SJSA1 (cell line): Measurements from ENCODE around the gene GNB1. TPM values are rescaled to one million over a fixed set of nuclear protein-coding genes. Genes with fewer than 3 reads are reported as not detected.
"Not testable (repeated sequence)": the region's sequence is repeated elsewhere in the genome, so short reads cannot be mapped to it uniquely, and the experiment has no call there.

Experiments
- DNase-seq, 2 experiments: peaks; one replicate each; pipeline ENCODE4 v3.0.0-alpha.2; 2015 to 2020; ENCODE audit warnings: low spot score in 2 of 2, low read depth in 1 of 2
- H3K27ac ChIP-seq: fragments of 250-450 bp; sonication (Bioruptor Pico); 2 replicates; pipeline ENCODE4 v1.5.1; 2020; ENCODE audit warnings: mild to moderate bottlenecking, moderate library complexity
- H3K27me3 ChIP-seq: fragments of 250-450 bp; sonication (Bioruptor Pico); replicated peaks from 2 replicates; pipeline ENCODE4 v1.5.1; 2020; ENCODE audit warnings: mild to moderate bottlenecking, moderate library complexity
- H3K36me3 ChIP-seq: fragments of 250-450 bp; sonication (Bioruptor Pico); 2 replicates; pipeline ENCODE4 v1.5.1; 2020; ENCODE audit warnings: mild to moderate bottlenecking
- H3K4me1 ChIP-seq: fragments of 250-450 bp; sonication (Bioruptor Pico); replicated peaks from 2 replicates; pipeline ENCODE4 v1.6.1; 2021; ENCODE audit warnings: mild to moderate bottlenecking
- H3K4me3 ChIP-seq: fragments of 250-450 bp; sonication (Bioruptor Pico); 2 replicates; pipeline ENCODE4 v1.5.1; 2020; ENCODE audit warnings: mild to moderate bottlenecking
- H3K9me3 ChIP-seq: fragments of 250-450 bp; sonication (Bioruptor Pico); replicated peaks from 2 replicates; pipeline ENCODE4 v1.5.1; 2020; ENCODE audit warnings: mild to moderate bottlenecking
- total RNA-seq: library from RNA; depleted of rRNA; stranded (reverse); fragments of >200 nt; shearing (Covaris generic); gene quantifications from 2 replicates; pipeline ENCODE4 v1.2.3, GENCODE V29; 2014

Gene GNB1
- total RNA-seq, 1 experiment from 2014 or later = 98.9 TPM

GRCh38 chr1:1893997-1894353 is 3.1 kb upstream of the GNB1 start:
- Histone ChIP-seq H3K4me1 (peaks cover 19% of the 10 kb centered on the region), H3K9me3 (no peaks in the 10 kb centered on the region), H3K27me3 (no peaks in the 10 kb centered on the region), H3K4me3 (no peak overlapping the region), H3K27ac (no peak overlapping the region), H3K36me3 (peaks cover 12% of the 10 kb centered on the region)
- no peak for DNase-seq

DNA sequence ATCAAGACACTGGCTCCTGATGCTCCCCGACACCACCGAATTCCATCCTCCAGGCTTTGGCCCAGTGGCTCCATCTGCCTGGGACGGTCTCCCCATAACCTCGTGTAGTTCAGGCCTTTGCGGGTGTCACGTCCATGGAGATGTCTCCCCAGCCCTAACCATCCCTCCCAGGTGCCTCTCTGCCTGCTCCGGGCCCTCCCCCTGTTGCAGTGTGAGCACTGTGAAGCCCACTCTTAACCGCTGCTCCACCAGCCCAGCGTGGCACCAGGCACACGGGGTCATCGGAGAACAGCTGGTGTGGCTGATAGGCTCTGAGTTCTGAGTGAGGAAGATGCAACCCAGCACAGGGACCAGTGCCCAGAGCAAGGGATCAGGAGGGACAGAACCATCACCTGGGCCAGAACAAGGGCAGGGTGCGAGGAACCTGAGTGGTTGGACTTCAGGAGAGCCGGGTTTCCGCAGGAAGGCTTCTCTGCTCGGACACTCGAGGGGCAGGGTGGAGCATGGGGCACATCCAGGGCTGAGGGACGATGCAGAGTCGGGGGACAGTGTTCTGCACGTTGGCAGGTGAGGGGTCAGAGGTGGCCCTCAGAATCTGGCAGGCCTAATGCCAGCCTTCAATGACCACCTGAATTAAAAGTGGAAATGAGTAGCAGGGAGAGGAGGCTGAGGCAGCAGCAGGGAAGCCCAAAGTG is 2.6 kb upstream of the GNB1 start:
- Histone ChIP-seq H3K27me3 (no peaks in the 10 kb centered on the region), H3K27ac (no peak overlapping the region), H3K36me3 (peaks cover 13% of the 10 kb centered on the region), H3K9me3 (no peaks in the 10 kb centered on the region), H3K4me3 (no peak overlapping the region), H3K4me1 (peaks cover 24% of the 10 kb centered on the region)
- DNase-seq = no peak

GRCh38 chr1:1892763-1893120 is 1.9 kb upstream of the GNB1 start:
- no peak for DNase-seq
- Histone ChIP-seq H3K36me3 (peaks cover 19% of the 10 kb centered on the region), H3K9me3 (no peaks in the 10 kb centered on the region), H3K4me1 (peaks cover 31% of the 10 kb centered on the region), H3K27me3 (no peaks in the 10 kb centered on the region), H3K27ac (no peak overlapping the region), H3K4me3 (no peak overlapping the region)

GRCh38 chr1:1892079-1892762 is 1.3 kb upstream of the GNB1 start:
- Histone ChIP-seq H3K27me3 (no peaks in the 10 kb centered on the region), H3K9me3 (no peaks in the 10 kb centered on the region), H3K36me3 (peaks cover 24% of the 10 kb centered on the region), H3K4me3 (peak overlapping the region; percentile 98), H3K4me1 (peaks cover 33% of the 10 kb centered on the region), H3K27ac (no peak overlapping the region)
- DNase-seq = no peak

DNA sequence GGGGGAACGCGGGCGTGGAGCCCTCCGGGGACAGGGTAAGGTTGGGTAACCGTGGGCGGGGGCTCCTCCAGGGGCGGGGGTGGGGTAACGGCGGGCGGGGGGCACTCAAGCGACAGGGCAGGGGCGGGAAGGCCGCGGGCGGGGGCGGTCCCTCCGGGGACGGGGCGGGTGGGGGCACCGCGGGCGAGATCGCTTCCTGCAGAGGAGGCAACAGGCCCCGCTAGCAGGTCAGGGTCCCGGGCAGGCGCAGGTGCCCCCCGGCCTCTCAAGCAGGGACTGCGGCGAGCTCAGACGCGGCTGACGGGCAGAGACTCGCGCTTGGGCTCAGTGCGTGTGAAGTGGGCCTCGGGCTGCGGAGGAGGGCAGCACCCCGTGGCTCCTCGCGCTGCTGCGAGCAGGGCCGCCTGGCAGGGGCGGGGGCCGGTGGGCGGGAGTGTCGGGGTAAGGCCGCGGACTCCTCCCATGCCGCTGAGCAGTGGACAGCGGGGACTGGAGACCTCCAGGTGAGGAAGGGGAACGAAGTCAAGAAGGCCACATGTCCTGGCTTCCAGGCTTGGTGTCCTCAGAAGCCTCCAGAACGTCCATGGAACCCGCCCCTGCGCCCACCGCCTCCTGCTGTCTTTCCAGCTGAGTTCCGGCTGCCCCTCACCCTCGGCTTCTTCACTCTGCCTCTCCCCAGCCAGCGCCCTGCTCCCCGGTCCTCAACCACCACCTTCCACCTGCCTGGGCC is 627 bp upstream of the GNB1 start:
- peak overlapping the region; percentile 98 for H3K4me3 ChIP-seq
- no peaks in the 10 kb centered on the region for H3K27me3 ChIP-seq
- peak; percentile 39 to 71 for DNase-seq
- peaks cover 28% of the 10 kb centered on the region for H3K36me3 ChIP-seq
- peaks cover 27% of the 10 kb centered on the region for H3K4me1 ChIP-seq
- H3K27ac ChIP-seq = peak overlapping the region; percentile 60
- no peaks in the 10 kb centered on the region for H3K9me3 ChIP-seq

GRCh38 chr1:1889847-1890505 is 911 bp downstream of the GNB1 start:
- Histone ChIP-seq H3K36me3 (peaks cover 35% of the 10 kb centered on the region), H3K9me3 (no peaks in the 10 kb centered on the region), H3K27ac (peak overlapping the region; percentile 90), H3K4me3 (peak overlapping the region; percentile 98), H3K27me3 (no peaks in the 10 kb centered on the region), H3K4me1 (peaks cover 27% of the 10 kb centered on the region)
- peak in 1 of 2 experiments; percentile 53 for DNase-seq

GRCh38 chr1:1889090-1889750 is 1.7 kb downstream of the GNB1 start:
- peak overlapping the region; percentile 90 for H3K27ac ChIP-seq
- peaks cover 27% of the 10 kb centered on the region for H3K4me1 ChIP-seq
- H3K9me3 ChIP-seq = no peaks in the 10 kb centered on the region
- peak overlapping the region; percentile 98 for H3K4me3 ChIP-seq
- H3K36me3 ChIP-seq = peaks cover 42% of the 10 kb centered on the region
- DNase-seq = peak in 1 of 2 experiments; percentile 41
- H3K27me3 ChIP-seq = no peaks in the 10 kb centered on the region

DNA sequence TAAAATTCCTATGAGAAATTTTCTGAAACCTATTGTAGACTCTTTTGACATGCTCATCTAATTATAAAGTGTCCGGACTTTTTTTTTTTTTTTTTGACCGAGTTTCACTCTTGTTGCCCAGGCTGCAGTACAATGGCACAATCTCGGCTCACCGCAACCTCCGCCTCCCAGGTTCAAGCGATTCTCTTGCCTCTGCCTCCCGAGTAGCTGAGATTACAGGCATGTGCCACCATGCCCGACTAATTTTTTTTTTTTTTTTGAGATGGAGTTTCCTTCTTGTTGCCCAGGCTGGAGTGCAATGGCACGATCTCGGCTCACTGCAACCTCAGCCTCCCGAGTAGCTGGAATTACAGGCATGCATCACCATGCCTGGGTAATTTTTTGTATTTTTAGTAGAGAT is 7.0 kb downstream of the GNB1 start:
- H3K36me3 ChIP-seq = peaks cover 54% of the 10 kb centered on the region
- peaks cover 17% of the 10 kb centered on the region for H3K4me1 ChIP-seq
- H3K27ac ChIP-seq, H3K4me3 ChIP-seq, H3K27me3 ChIP-seq, H3K9me3 ChIP-seq, DNase-seq: not testable (repeated sequence)

- no peak for DNase-seq
- Histone ChIP-seq H3K27me3 (no peaks in the 10 kb centered on the region), H3K27ac (0 out of 2 replicates have a peak overlapping the region, but pooled peaks have one; percentile 15), H3K9me3 (no peaks in the 10 kb centered on the region), H3K36me3 (peaks cover 57% of the 10 kb centered on the region), H3K4me1 (peaks cover 12% of the 10 kb centered on the region), H3K4me3 (no peak overlapping the region)
Measured at GRCh38 chr1:1883092-1883873, 7.6 kb downstream of the GNB1 start.

- H3K36me3 ChIP-seq = peaks cover 55% of the 10 kb centered on the region
- H3K9me3 ChIP-seq = no peaks in the 10 kb centered on the region
- H3K4me3 ChIP-seq = no peak overlapping the region
- H3K4me1 ChIP-seq = peaks cover 3% of the 10 kb centered on the region; the same call in 1 of the 2 replicates
- no peaks in the 10 kb centered on the region for H3K27me3 ChIP-seq
- no peak for DNase-seq
- no peak overlapping the region for H3K27ac ChIP-seq
Measured at GRCh38 chr1:1881727-1882126, 9.2 kb downstream of the GNB1 start.

DNA sequence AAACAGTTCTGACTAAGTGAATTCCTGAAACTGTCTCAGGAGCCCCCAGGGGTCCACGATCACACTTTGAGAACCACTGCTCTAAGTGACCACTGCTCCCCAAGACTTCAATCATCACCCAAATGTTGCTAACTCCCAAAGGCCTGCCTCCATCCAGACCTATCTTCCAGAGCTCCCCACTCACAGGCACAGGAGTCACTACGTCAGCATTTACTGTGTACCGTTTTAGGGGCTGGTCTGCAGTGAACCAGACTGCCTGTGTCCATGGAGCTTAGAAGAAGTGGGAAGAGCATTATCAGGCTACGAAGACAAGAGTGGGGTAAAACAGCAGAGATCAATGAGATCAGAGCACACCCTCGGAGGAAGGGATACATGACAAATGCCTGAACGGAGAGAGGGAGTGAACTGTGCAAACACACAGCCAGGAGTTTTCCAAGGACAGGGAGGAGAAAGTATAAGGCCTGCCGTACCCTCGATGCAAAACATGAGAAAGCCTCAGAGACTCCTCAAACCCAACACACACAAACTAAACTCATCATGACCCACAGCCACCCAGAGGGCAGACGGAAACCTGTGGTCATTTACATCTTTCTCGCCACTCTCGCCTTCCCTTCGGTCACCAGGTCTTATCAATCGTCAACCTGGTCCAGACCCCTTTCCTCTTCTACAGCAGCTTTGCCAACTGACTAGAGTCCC is 10.1 kb downstream of the GNB1 start:
- no peak for DNase-seq
- Histone ChIP-seq H3K27me3 (no peaks in the 10 kb centered on the region), H3K27ac (no peak overlapping the region), H3K9me3 (no peaks in the 10 kb centered on the region), H3K4me3 (no peak overlapping the region), H3K36me3 (peaks cover 60% of the 10 kb centered on the region), H3K4me1 (peaks cover 7% of the 10 kb centered on the region; the same call in 1 of the 2 replicates)

DNA sequence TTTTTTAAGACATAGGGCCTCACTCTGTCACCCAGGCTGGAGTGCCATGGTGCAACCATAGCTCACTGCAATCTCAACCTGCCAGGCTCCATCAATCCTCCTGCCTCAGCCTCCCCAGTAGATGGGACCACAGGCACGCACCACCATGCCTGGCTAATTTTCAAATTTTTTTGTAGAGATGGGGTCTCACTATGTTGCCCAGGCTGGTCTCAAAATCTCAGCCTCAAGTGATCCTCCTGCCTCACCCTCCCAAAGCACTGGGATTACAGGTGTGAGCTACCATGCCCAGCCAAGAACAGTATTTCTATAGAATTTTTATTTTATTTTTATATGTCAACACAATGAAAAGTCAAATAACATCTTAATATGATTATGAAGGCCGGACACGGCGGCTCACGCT is 10.9 kb downstream of the GNB1 start:
- Histone ChIP-seq H3K27me3 (no peaks in the 10 kb centered on the region), H3K36me3 (peaks cover 65% of the 10 kb centered on the region), H3K4me1 (peaks cover 7% of the 10 kb centered on the region; the same call in 1 of the 2 replicates), H3K9me3 (no peaks in the 10 kb centered on the region), H3K27ac (no peak overlapping the region), H3K4me3 (no peak overlapping the region)
- DNase-seq = no peak
